Measurements from ENCODE around the gene FAM110D.

Gene FAM110D

DNA sequence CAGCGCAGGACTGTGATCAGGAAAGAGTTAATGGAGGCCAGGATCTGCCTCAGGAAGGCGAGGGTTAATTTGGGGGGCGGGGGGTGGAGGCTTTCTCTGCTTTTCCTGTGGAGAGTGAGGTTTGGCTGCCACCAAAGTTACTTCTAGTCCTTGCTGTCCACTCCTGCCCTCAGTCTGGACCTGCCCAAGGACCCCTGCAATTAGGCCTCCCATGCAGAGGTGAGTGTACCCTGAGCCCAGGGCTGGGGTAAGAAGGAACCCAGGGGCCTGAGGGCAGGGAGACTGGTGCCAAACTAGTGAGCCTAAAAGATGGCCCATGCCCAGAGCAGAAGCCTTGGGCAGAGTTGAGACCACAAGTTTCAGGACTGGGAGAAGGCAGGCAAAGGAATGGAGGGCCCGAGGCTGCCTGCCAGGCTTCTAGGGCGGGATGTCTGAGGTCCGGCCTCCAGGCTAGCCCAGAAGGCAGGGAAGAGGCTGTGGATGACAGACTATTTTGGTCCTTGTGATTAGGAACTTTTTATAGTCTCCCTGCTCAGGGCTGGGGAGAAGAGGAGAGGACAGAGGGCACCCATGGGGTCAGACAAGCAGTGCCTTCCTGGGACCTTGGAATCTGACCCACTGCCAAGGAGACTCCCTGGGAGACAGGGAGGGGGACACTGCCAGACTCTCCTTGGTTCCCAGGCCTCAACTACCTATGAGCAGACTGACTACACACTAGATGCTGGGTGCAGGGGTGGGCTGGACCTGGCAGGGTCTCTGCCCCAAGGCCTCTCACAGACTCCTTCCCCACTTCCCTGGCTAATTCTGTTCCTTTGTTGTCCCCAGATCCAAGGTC, at the start of gene FAM110D:
Gene FAM110D, plus strand, starts transcription at position 172 of the 835 bp plus-strand sequence. CDS start 2,213 bp downstream, outside the sequence.
- no peak within 1 kb of the TSS for H3K4me3 Mint-ChIP-seq
- peaks cover 9% of the 10 kb centered on the region for H3K4me1 Mint-ChIP-seq (ENCODE audit: low read depth)
- H3K27me3 Mint-ChIP-seq (ENCODE audit: low read depth), result peaks cover 84% of the 10 kb centered on the region
- H3K27ac Mint-ChIP-seq, result no peak within 1 kb of the TSS
- no peaks in the 10 kb centered on the region for H3K36me3 Mint-ChIP-seq (ENCODE audit: low read depth)
- H3K9me3 Mint-ChIP-seq, result no peaks in the 10 kb centered on the region

GRCh38 chr1:26109229-26110164, 49.4 kb upstream of the FAM110D start:
- peak overlapping the region; percentile 89 for H3K4me3 Mint-ChIP-seq
- H3K27ac Mint-ChIP-seq, result no peak overlapping the region
- no peaks in the 10 kb centered on the region for H3K9me3 Mint-ChIP-seq
- peaks cover 4% of the 10 kb centered on the region for H3K36me3 Mint-ChIP-seq (ENCODE audit: low read depth)
- H3K27me3 Mint-ChIP-seq (ENCODE audit: low read depth), result peaks cover 3% of the 10 kb centered on the region
- peaks cover 22% of the 10 kb centered on the region for H3K4me1 Mint-ChIP-seq (ENCODE audit: low read depth)

GRCh38 chr1:26110731-26111529, 47.9 kb upstream of the FAM110D start:
- peaks cover 6% of the 10 kb centered on the region for H3K36me3 Mint-ChIP-seq (ENCODE audit: low read depth)
- H3K27ac Mint-ChIP-seq, result peak overlapping the region; percentile 82
- H3K4me3 Mint-ChIP-seq, result peak overlapping the region; percentile 89
- no peaks in the 10 kb centered on the region for H3K27me3 Mint-ChIP-seq (ENCODE audit: low read depth)
- no peaks in the 10 kb centered on the region for H3K9me3 Mint-ChIP-seq
- peaks cover 27% of the 10 kb centered on the region for H3K4me1 Mint-ChIP-seq (ENCODE audit: low read depth)

- H3K4me3 Mint-ChIP-seq, result peak within 1 kb of the TSS; percentile 97
- peak within 1 kb of the TSS; percentile 92 for H3K27ac Mint-ChIP-seq
- H3K4me1 Mint-ChIP-seq (ENCODE audit: low read depth), result peaks cover 27% of the 10 kb centered on the region
- peaks cover 6% of the 10 kb centered on the region for H3K36me3 Mint-ChIP-seq (ENCODE audit: low read depth)
- H3K9me3 Mint-ChIP-seq, result no peaks in the 10 kb centered on the region
- no peaks in the 10 kb centered on the region for H3K27me3 Mint-ChIP-seq (ENCODE audit: low read depth)
Measured at GRCh38 chr1:26111530-26112406, 47.1 kb upstream of the FAM110D start, which contains the start of gene PDIK1L. TSS of gene PDIK1L (plus strand) at chr1:26111824. CDS start at chr1:26114309, 2,485 bp downstream.

GRCh38 chr1:26112407-26112775, 46.5 kb upstream of the FAM110D start:
- peaks cover 27% of the 10 kb centered on the region for H3K4me1 Mint-ChIP-seq (ENCODE audit: low read depth)
- H3K9me3 Mint-ChIP-seq, result no peaks in the 10 kb centered on the region
- H3K36me3 Mint-ChIP-seq (ENCODE audit: low read depth), result peaks cover 6% of the 10 kb centered on the region
- H3K27me3 Mint-ChIP-seq (ENCODE audit: low read depth), result no peaks in the 10 kb centered on the region
- peak overlapping the region; percentile 90 for H3K27ac Mint-ChIP-seq
- peak overlapping the region; percentile 97 for H3K4me3 Mint-ChIP-seq

- no peaks in the 10 kb centered on the region for H3K9me3 Mint-ChIP-seq
- H3K27me3 Mint-ChIP-seq (ENCODE audit: low read depth), result no peaks in the 10 kb centered on the region
- peaks cover 35% of the 10 kb centered on the region for H3K4me1 Mint-ChIP-seq (ENCODE audit: low read depth)
- H3K4me3 Mint-ChIP-seq, result peak overlapping the region; percentile 31
- H3K36me3 Mint-ChIP-seq (ENCODE audit: low read depth), result peaks cover 17% of the 10 kb centered on the region
- no peak overlapping the region for H3K27ac Mint-ChIP-seq
Measured at GRCh38 chr1:26114165-26114927, 44.5 kb upstream of the FAM110D start.

DNA sequence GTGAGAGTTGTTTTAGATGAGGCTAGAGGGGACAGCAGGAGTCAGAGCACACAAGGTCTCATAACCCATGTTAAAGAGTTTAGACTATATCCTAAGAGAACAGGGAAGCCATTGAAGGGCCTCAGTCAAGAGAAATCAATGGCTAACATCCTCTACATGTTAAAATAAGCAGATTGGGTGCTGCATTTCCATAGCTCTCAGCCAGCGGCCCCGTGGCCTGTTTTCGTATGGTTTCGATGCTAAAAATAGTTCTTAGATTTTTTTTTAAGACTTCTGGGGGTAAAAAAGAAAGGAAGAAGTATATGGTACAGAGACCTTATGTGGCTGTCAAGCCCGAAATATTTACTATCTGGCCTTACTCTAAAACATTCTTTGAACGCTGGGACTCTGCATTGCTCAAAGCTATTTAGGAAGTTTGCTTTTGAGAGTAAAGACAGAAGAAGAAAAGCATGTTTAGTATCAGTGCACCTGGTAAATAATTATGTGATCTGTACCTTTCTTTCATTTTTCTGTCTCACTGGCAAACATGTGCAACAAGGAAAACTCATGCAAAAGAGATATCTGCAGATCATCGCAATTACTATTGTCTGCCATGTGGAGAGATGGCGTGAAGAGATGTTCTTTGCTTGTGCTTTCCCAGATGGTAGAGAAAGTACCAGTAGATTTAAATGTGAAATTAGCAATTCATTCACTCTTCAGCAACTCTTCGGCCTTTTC, 38.8 kb upstream of the FAM110D start:
- H3K4me3 Mint-ChIP-seq, result peak overlapping the region; percentile 15
- peak overlapping the region; percentile 72 for H3K27ac Mint-ChIP-seq
- H3K9me3 Mint-ChIP-seq, result no peaks in the 10 kb centered on the region
- peaks cover 31% of the 10 kb centered on the region for H3K36me3 Mint-ChIP-seq (ENCODE audit: low read depth)
- H3K27me3 Mint-ChIP-seq (ENCODE audit: low read depth), result no peaks in the 10 kb centered on the region
- H3K4me1 Mint-ChIP-seq (ENCODE audit: low read depth), result peaks cover 42% of the 10 kb centered on the region

DNA sequence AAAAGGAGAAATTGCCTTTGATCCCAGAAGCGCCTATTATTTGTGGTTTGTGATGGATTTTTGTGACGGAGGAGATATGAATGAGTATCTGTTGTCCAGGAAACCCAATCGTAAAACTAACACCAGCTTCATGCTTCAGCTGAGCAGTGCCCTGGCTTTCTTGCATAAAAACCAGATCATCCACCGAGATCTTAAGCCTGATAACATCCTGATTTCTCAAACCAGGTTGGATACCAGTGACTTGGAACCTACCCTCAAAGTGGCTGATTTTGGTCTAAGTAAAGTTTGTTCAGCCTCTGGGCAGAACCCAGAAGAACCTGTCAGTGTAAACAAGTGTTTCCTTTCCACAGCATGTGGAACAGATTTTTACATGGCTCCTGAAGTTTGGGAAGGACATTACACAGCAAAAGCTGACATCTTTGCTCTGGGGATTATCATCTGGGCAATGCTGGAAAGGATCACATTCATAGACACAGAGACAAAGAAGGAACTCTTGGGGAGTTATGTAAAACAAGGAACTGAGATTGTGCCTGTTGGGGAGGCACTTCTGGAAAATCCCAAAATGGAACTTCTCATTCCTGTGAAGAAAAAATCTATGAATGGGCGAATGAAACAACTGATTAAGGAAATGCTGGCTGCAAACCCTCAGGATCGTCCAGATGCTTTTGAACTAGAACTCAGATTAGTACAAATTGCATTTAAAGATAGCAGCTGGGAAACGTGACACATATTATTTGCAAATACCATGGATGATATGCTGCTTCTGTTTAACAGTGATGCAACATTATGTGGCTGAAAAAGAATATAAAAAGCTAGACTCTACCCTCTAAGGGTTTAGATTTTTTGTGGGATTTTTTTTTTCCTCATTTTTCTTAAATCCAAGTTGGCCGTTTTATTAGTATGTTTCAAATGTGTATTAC, 36.8 kb upstream of the FAM110D start:
- Mint-ChIP-seq H3K4me3 (no peak overlapping the region), H3K27ac (no peak overlapping the region), H3K9me3 (no peaks in the 10 kb centered on the region), H3K4me1 (ENCODE audit: low read depth) (peaks cover 58% of the 10 kb centered on the region), H3K36me3 (ENCODE audit: low read depth) (peaks cover 31% of the 10 kb centered on the region), H3K27me3 (ENCODE audit: low read depth) (no peaks in the 10 kb centered on the region)

DNA sequence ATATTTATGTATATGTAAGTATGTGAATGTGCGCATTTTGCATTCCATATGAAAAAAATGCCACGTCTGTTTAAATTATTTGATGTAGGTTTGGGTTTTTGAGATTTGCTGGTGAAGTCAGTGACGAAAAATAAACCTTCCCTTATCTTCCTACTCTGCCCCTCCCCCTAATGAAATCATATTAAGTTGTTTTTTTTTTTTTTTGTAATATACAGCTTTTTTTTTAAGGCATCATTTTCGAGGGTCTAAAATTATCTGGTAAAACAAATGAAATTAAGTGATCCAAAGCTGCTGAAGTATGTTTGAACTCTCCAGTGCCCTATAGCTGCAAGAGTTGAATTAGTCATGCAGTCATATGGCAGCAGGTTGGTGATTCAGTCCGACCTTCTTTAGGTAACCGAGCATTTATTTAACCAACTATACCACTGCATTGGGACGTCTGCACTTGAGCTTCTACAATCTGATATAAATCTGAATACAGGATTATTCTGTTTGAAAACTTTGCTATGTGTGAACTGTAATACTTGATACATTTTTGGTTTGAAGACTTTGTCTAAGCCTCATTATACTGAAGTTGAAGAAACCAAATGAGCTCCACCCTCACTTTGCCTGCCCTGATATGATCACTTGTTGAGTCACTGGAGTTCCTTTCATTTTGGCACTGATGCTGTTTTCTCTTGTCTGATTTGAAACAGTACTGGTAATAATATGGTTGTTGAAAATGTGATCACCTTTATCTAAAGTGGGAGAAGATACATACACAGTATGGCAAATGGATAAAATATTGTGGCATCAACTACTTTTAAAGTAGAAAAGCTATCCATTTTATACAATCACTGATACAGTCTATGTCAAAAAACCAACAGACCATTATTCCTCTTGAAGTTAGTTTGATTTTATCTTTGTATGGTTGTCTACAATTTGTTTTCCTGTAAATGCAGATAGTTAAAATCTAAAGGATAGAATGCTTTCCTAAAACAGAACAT, 35.6 kb upstream of the FAM110D start:
- Mint-ChIP-seq H3K4me1 (ENCODE audit: low read depth) (peaks cover 68% of the 10 kb centered on the region), H3K27me3 (ENCODE audit: low read depth) (no peaks in the 10 kb centered on the region), H3K27ac (peak overlapping the region; percentile 87), H3K9me3 (no peaks in the 10 kb centered on the region), H3K36me3 (ENCODE audit: low read depth) (peaks cover 32% of the 10 kb centered on the region), H3K4me3 (peak overlapping the region; percentile 50)

- H3K27me3 Mint-ChIP-seq (ENCODE audit: low read depth), result peaks cover 3% of the 10 kb centered on the region
- H3K36me3 Mint-ChIP-seq (ENCODE audit: low read depth), result peaks cover 28% of the 10 kb centered on the region
- peak overlapping the region; percentile 65 for H3K27ac Mint-ChIP-seq
- no peaks in the 10 kb centered on the region for H3K9me3 Mint-ChIP-seq
- peaks cover 61% of the 10 kb centered on the region for H3K4me1 Mint-ChIP-seq (ENCODE audit: low read depth)
- H3K4me3 Mint-ChIP-seq, result peak overlapping the region; percentile 26
Measured at GRCh38 chr1:26124418-26125331, 34.2 kb upstream of the FAM110D start.

Measured in T-helper 1 cell treated with Interleukin-12 subunit alpha and Interleukin-12 subunit beta and Interleukin-4 antibody, amounts not matched to agents 30 μg/mL and 1 μg/mL, for 36 hours (primary cell).